ENCODE measurements around the gene DPM3.

The DPM3 gene

DNA sequence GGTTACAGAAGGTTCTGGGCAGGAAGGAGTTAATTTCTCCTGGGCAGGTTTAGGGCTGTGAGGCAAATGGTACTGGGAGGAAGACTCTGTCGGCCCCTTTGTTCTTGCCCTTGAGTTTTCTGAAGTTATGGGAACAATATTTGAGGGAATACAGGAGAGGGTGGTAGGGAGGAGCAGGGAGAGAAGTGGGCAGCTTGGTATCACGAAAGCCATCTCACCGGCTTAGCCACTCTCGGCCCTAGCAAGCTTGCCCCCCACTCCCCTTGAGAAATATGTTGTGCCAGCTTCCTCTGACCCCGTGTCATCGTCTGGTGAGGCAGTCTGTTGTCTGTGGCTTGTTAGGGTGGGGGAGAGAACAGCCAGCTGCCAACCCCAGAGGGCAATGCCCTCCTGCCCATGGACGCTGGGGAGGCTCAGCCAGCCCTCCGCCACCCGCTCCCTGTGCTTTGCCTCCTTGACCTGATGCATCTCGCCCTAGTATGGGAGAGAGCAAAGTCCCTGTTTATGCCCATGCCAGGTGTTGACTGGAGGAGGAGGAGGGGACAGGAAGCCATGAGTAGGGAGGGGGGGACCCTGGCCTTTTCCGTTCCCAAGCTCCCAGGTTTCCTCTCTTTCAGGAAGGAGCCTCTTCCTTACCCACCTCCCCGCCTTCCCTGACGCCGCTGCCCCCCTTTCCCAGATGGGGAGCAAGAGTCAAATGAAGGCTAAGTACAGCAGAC, 11.4 kb downstream of the DPM3 start:
- Histone ChIP-seq H3K9me3 (ENCODE audit: control insufficient read depth, insufficient read depth, low read depth, low read length) (no peaks in the 10 kb centered on the region), H3K36me3 (ENCODE audit: control insufficient read depth, insufficient read depth, low read length) (peaks cover 9% of the 10 kb centered on the region; the same call in 1 of the 2 replicates), H3K27ac (ENCODE audit: low read depth, low read length) (no peak overlapping the region), H3K4me1 (ENCODE audit: control insufficient read depth, insufficient read depth, low read length) (peaks cover 54% of the 10 kb centered on the region), H3K27me3 (ENCODE audit: control insufficient read depth, insufficient read depth, low read length) (peaks cover 60% of the 10 kb centered on the region), H3K4me3 (ENCODE audit: low read depth, low read length) (peak overlapping the region; percentile 84), H3K9ac (ENCODE audit: low read length) (peak overlapping the region; percentile 32)

DNA sequence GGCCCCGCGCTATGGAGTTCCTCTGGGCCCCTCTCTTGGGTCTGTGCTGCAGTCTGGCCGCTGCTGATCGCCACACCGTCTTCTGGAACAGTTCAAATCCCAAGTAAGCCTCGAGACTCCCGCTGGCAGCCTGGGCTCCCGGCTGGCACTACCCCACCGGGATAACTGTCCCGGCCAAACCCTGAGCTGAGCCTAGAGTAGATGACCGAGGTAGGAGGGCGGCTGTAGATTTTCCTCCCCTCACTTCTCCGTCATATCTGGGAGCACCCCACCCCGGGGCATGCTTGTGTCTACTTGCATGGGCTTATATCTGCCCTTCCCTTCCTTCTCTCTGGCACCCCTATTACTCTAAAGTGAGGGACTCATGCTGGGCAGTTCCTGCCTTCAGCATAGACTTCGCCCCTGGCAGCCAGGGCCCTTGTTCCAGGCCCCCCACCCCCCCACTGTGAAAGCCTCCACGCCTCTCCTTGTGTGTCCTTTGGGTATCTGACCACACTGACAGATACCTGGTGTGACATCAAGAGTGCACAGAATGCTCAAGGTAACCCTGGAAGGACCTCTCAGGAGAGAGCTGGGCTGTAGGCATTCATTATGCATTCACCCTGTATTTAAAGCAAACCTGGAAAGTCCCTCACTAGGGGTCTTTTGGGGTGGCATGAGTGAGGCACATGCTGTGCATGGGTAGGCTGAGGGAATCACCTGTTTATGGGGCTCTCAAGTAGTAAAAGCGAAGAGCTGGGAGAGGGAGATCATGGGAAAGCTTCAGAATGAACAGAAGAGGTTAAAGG, 12.2 kb downstream of the DPM3 start:
- Histone ChIP-seq H3K4me3 (ENCODE audit: low read depth, low read length) (peak overlapping the region; percentile 84), H3K27me3 (ENCODE audit: control insufficient read depth, insufficient read depth, low read length) (peaks cover 65% of the 10 kb centered on the region), H3K36me3 (ENCODE audit: control insufficient read depth, insufficient read depth, low read length) (peaks cover 9% of the 10 kb centered on the region; the same call in 1 of the 2 replicates), H3K4me1 (ENCODE audit: control insufficient read depth, insufficient read depth, low read length) (peaks cover 54% of the 10 kb centered on the region), H3K9ac (ENCODE audit: low read length) (peak overlapping the region; percentile 40), H3K9me3 (ENCODE audit: control insufficient read depth, insufficient read depth, low read depth, low read length) (no peaks in the 10 kb centered on the region), H3K27ac (ENCODE audit: low read depth, low read length) (no peak overlapping the region)

DNA sequence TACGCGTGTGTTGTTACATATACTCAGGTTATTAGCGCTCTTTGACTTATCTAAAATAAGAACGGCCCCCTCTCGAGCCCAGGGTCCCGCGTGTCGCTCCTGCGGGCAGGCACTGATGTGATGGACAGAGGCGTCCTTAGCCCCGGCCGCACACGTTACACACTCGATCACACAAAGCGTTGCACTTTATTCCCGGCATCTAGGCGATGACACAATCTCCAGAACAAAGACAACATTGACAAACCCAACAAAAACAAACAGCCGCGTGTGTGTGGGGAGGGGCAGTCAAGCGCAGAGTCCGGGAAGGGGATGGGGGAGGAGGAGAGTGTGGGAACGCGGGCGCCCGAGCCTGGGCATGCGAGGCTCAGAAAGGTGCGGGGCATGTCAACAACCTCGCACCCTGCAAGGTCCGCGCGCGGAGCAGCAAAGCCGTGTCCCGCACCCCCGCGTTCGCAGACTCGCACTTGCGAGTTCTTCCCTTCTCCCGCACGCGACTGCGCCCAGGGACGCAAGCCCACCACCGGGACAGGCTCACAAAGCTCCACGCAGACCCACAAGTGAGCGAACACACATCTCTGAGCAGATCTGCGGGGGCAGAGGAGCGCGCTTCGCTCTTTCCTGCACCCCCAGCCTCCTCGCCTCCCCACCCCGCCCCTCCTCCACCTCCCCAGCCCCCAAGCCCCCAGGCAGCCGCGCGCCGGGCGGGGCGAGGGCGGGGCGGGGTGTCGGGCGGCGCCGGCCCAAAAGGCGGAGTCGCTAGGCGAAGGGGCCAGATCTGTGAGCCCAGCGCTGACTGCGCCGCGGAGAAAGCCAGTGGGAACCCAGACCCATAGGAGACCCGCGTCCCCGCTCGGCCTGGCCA, 13.0 kb downstream of the DPM3 start, which contains the start of gene EFNA1:
EFNA1 (plus strand) TSS at position 772 of the 862 bp plus-strand sequence. CDS start 102 bp downstream, outside the sequence.
- Histone ChIP-seq H3K27me3 (ENCODE audit: control insufficient read depth, insufficient read depth, low read length) (peaks cover 65% of the 10 kb centered on the region), H3K36me3 (ENCODE audit: control insufficient read depth, insufficient read depth, low read length) (peaks cover 9% of the 10 kb centered on the region; the same call in 1 of the 2 replicates), H3K27ac (ENCODE audit: low read depth, low read length) (no peak within 1 kb of the TSS), H3K9me3 (ENCODE audit: control insufficient read depth, insufficient read depth, low read depth, low read length) (no peaks in the 10 kb centered on the region), H3K4me3 (ENCODE audit: low read depth, low read length) (peak within 1 kb of the TSS; percentile 84), H3K4me1 (ENCODE audit: control insufficient read depth, insufficient read depth, low read length) (peaks cover 54% of the 10 kb centered on the region), H3K9ac (ENCODE audit: low read length) (peak within 1 kb of the TSS; percentile 40)

DNA sequence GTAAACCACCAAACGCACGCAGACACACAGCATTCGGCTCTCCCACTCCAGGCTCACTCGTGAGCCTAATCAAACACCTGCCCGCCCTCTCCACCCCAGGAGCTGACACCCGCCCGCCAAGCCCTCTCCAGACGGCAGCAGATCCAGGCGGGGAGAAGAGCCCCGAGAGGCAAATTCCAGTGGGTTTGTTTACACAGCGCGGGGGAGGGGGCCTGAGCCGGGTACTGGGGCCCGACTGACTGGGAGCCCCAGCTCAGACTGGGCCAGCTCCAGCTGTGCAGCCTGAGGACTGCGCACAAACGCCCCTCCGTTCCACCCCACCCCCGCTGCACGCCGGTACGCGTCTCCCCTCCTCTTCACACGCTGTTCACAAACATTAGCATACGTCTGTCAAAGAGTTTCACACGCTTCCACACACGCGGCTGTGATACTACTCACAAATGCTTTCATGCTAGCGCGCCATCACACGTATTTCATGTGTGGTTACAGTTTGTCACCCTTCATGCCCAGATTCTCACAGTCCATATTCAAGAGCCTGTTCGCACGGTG, 13.7 kb downstream of the DPM3 start:
- H3K4me1 ChIP-seq (ENCODE audit: control insufficient read depth, insufficient read depth, low read length), result peaks cover 54% of the 10 kb centered on the region
- H3K27ac ChIP-seq (ENCODE audit: low read depth, low read length), result no peak overlapping the region
- peak overlapping the region; percentile 84 for H3K4me3 ChIP-seq (ENCODE audit: low read depth, low read length)
- H3K9me3 ChIP-seq (ENCODE audit: control insufficient read depth, insufficient read depth, low read depth, low read length), result no peaks in the 10 kb centered on the region
- peak overlapping the region; percentile 9 for H3K9ac ChIP-seq (ENCODE audit: low read length)
- peaks cover 6% of the 10 kb centered on the region; the same call in 1 of the 2 replicates for H3K36me3 ChIP-seq (ENCODE audit: control insufficient read depth, insufficient read depth, low read length)
- peaks cover 65% of the 10 kb centered on the region for H3K27me3 ChIP-seq (ENCODE audit: control insufficient read depth, insufficient read depth, low read length)

DNA sequence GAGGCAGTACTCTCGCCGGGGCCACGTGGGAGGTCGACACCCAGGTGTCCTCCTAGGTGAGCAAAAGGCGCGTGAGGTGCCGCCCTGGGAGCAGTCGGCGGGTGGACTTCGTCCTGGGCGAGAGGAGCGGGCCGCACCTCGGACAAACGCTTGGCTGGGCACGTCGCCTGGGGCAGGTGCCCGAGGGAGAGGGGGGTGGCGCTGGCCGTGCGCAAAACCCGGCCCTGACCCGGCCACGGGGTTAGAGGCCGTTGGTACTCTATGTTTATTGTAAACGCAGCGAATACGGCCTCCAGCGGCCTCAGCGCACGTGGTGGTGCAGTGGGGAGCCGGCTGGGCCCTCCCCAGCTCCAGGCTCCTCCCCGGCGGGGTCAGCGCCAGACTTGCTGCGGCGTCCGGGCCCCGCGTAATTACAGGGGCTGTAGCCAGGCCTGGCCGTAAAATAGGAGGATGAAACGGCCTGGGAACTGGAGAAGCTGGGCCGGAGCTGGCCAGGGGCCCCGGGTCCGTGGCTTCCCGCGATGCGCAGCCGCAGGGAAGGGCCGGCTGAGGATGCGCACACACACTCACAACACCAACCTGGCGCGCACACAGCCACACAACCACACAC, 14.3 kb downstream of the DPM3 start:
- Histone ChIP-seq H3K4me3 (ENCODE audit: low read depth, low read length) (peak overlapping the region; percentile 84), H3K27ac (ENCODE audit: low read depth, low read length) (no peak overlapping the region), H3K36me3 (ENCODE audit: control insufficient read depth, insufficient read depth, low read length) (peaks cover under 1% of the 10 kb centered on the region; the same call in 1 of the 2 replicates), H3K9me3 (ENCODE audit: control insufficient read depth, insufficient read depth, low read depth, low read length) (no peaks in the 10 kb centered on the region), H3K4me1 (ENCODE audit: control insufficient read depth, insufficient read depth, low read length) (peaks cover 54% of the 10 kb centered on the region), H3K27me3 (ENCODE audit: control insufficient read depth, insufficient read depth, low read length) (peaks cover 69% of the 10 kb centered on the region), H3K9ac (ENCODE audit: low read length) (peak overlapping the region; percentile 11)

DNA sequence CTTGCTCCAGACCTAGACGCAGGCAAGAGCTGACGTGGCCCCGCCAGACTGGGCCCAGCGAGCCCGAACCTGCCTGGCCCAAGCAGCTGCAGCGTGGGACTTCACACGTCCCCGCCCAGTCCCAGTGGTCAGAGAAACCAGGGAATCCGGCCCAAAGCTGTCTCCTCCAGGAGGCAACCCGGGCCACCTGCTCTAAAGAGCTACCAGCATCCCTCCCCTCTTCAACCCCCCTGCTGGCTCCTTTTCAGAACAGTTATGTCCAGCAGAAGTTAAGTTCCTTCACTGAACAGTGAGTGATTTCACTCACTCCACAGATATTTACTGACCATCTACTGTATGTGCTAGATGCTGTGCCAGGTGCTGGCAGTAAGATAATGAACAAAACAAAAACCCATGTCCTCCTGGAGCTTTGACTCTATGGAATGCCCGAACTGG, 14.8 kb downstream of the DPM3 start:
- Histone ChIP-seq H3K27ac (ENCODE audit: low read depth, low read length) (no peak overlapping the region), H3K9me3 (ENCODE audit: control insufficient read depth, insufficient read depth, low read depth, low read length) (no peaks in the 10 kb centered on the region), H3K9ac (ENCODE audit: low read length) (peak overlapping the region; percentile 11), H3K36me3 (ENCODE audit: control insufficient read depth, insufficient read depth, low read length) (no peaks in the 10 kb centered on the region), H3K4me1 (ENCODE audit: control insufficient read depth, insufficient read depth, low read length) (peaks cover 52% of the 10 kb centered on the region), H3K27me3 (ENCODE audit: control insufficient read depth, insufficient read depth, low read length) (peaks cover 65% of the 10 kb centered on the region), H3K4me3 (ENCODE audit: low read depth, low read length) (peak overlapping the region; percentile 84)

DNA sequence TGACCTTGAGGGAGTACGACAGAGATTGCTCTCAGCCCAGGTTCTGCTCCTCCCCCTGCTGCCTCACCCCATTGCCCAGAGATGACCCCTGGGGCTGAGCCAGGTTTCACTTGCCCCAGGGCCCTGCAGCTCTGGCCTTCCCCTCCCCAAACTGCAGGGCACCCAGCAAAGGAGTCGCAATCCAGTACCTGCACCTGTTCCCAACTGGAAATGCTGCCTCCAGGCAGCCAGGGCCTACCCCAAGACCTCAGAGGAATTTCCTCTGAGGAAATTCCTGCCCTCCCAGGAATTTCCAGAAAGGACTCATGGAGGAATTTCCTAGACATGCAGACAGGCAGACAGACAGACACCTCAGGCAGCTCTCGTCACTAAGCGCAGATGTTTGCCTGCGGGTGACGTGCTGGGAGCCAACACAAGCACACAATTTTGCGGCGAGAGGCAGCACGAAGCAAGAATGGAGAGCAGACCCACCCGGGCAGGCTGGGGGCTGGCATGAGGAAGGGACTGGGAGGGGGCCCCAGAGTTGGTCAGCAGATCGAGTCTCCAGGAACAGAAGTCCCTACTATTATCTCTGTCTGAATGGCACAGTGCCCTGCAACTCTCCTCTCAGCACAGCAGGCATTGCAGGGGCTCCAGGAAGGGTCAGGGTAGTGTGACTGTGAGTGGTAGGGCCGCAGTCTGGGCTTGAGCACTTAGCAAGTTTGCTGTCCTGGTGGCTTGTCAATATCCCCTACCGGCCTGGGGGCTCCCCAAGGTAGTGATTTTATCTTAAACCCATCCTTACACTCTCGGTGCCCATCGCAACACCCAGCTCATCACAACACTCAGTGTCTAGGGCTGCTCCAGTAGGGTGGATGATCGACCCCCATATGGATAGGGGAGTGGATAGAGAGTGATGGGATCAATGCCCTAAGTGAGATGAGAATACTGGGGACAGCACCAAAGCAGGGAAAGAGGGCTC, 15.5 kb downstream of the DPM3 start:
- Histone ChIP-seq H3K9ac (ENCODE audit: low read length) (no peak overlapping the region), H3K4me3 (ENCODE audit: low read depth, low read length) (0 out of 2 replicates have a peak overlapping the region, but pooled peaks have one; percentile 84), H3K4me1 (ENCODE audit: control insufficient read depth, insufficient read depth, low read length) (peaks cover 46% of the 10 kb centered on the region), H3K27me3 (ENCODE audit: control insufficient read depth, insufficient read depth, low read length) (peaks cover 72% of the 10 kb centered on the region), H3K9me3 (ENCODE audit: control insufficient read depth, insufficient read depth, low read depth, low read length) (no peaks in the 10 kb centered on the region), H3K36me3 (ENCODE audit: control insufficient read depth, insufficient read depth, low read length) (no peaks in the 10 kb centered on the region), H3K27ac (ENCODE audit: low read depth, low read length) (no peak overlapping the region)

DNA sequence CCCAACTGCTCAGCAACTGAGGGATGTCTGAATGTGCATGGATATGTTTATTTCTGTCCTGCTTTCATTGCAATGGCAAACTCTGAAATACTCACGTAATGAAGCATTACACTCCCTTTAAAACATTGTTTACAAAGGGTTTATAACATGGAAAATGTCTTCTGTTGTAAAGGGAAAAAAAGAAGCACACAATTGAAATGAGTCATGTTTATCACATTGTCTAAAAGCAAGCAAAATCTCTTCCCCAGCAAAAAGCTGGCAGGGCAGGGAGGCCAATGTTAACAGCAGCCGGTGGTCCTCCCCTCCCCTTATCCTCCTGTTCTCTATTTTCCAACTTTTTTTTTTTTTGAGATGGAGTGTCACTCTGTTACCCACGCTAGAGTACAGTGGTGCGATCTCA, 16.5 kb downstream of the DPM3 start:
- no peak overlapping the region for H3K9ac ChIP-seq (ENCODE audit: low read length)
- H3K36me3 ChIP-seq (ENCODE audit: control insufficient read depth, insufficient read depth, low read length), result no peaks in the 10 kb centered on the region
- no peak overlapping the region for H3K4me3 ChIP-seq (ENCODE audit: low read depth, low read length)
- peaks cover 65% of the 10 kb centered on the region for H3K27me3 ChIP-seq (ENCODE audit: control insufficient read depth, insufficient read depth, low read length)
- H3K9me3 ChIP-seq (ENCODE audit: control insufficient read depth, insufficient read depth, low read depth, low read length), result no peaks in the 10 kb centered on the region
- no peak overlapping the region for H3K27ac ChIP-seq (ENCODE audit: low read depth, low read length)
- H3K4me1 ChIP-seq (ENCODE audit: control insufficient read depth, insufficient read depth, low read length), result peaks cover 36% of the 10 kb centered on the region

DNA sequence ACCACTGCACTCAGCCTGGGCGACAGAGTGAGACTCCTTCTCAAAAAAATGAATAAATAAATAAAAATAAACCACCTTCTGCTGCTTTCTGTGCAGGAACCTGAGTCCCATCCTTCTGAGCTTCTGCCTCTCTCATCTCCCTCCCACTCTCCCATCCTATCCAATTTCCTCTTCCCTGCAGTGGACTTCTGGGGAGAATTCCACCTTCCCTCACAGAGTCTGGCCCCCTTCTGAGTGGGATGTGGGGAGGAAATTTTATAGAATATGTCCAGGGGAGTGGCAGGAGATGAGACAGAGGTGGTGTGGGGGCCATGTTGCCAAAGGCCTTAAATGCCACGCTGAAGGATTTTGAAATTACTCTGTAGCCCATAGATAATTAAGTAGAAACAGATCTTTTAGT, 18.0 kb downstream of the DPM3 start:
- Histone ChIP-seq H3K27ac (ENCODE audit: low read depth, low read length) (no peak overlapping the region), H3K27me3 (ENCODE audit: control insufficient read depth, insufficient read depth, low read length) (peaks cover 51% of the 10 kb centered on the region), H3K36me3 (ENCODE audit: control insufficient read depth, insufficient read depth, low read length) (no peaks in the 10 kb centered on the region), H3K4me3 (ENCODE audit: low read depth, low read length) (no peak overlapping the region), H3K9ac (ENCODE audit: low read length) (no peak overlapping the region), H3K4me1 (ENCODE audit: control insufficient read depth, insufficient read depth, low read length) (peaks cover 27% of the 10 kb centered on the region), H3K9me3 (ENCODE audit: control insufficient read depth, insufficient read depth, low read depth, low read length) (no peaks in the 10 kb centered on the region)
